H1 (cell line): ENCODE data around the gene CUL4A. TPM values are rescaled to one million over a fixed set of nuclear protein-coding genes. Genes with fewer than 3 reads are reported as not detected.

ENCODE experiments used
- CHD2 ChIP-seq: IDR thresholded peaks from 2 replicates; pipeline ENCODE4 v1.6.1; 2012; ENCODE audit warnings: low read length, improper control_type of control experiment
- EZH2 ChIP-seq: fragments of 200-600 bp; sonication (generic); IDR thresholded peaks from 2 replicates; pipeline ENCODE4 v1.7.1; 2012; ENCODE audit warnings: low read depth, mild to moderate bottlenecking, moderate library complexity, low read length, inconsistent platforms; ENCODE audit not compliant: severe bottlenecking
- polyA plus RNA-seq, 7 experiments: library from polyadenylated mRNA; depleted of rRNA in 3 of 7; stranded (reverse) in 5 of 7; unstranded in 2 of 7; fragments of >200 nt in 5 of 7; fragments of 200-250 nt in 2 of 7; gene quantifications; 1 replicate in 5 of 7; 2 replicates in 1 of 7; 4 replicates in 1 of 7; pipeline versions ENCODE4 v1.2.1 to v1.2.3, GENCODE V29; 2011 to 2013; ENCODE audit warnings: missing spikeins in 2 of 7, mixed read lengths in 2 of 7
- total RNA-seq: library from RNA; stranded (reverse); fragmentation: NEBNext Ultra II Directional; extraction: Animal tissue kit (Norgen Biotek cat#: 25700); gene quantifications from 2 replicates; pipeline ENCODE4 v1.2.1, GENCODE V29; 2021
- TF ChIP-seq, protein P1 (sequence below): fragments of 300-600 bp; sonication (generic); IDR thresholded peaks from 2 replicates; pipeline ENCODE4 v1.7.1; 2012; ENCODE audit warnings: low read length, moderate library complexity, mild to moderate bottlenecking, inconsistent platforms; ENCODE audit not compliant: insufficient replicate concordance

Gene CUL4A
- total and polyA plus RNA-seq, 2 of the 8 experiments (the other 6 are each of a cell fraction or from before 2014, with no cell fraction given) = 54.7 to 101 TPM

DNA sequence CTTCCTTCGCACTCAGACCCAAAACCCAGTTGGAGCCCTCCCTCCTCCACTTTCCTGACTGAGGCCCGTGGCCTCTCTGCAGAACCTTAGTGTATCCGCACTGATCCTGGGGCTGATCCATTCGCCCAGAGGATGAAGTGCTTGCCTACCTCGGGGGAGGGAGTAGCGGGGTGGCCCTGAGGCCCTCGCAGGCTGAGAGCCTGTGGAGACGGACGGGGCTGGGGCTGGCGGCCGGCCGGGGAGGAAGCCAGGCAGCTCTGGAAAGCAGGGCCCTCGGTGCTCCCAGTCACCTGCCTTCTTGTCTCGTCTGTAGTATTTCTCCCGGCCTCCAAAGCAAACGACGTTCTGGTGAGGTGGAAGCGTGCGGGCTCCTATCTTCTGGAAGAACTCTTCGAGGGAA, 49.7 kb upstream of the CUL4A start (continued):
- TF ChIP-seq, protein P1, sequence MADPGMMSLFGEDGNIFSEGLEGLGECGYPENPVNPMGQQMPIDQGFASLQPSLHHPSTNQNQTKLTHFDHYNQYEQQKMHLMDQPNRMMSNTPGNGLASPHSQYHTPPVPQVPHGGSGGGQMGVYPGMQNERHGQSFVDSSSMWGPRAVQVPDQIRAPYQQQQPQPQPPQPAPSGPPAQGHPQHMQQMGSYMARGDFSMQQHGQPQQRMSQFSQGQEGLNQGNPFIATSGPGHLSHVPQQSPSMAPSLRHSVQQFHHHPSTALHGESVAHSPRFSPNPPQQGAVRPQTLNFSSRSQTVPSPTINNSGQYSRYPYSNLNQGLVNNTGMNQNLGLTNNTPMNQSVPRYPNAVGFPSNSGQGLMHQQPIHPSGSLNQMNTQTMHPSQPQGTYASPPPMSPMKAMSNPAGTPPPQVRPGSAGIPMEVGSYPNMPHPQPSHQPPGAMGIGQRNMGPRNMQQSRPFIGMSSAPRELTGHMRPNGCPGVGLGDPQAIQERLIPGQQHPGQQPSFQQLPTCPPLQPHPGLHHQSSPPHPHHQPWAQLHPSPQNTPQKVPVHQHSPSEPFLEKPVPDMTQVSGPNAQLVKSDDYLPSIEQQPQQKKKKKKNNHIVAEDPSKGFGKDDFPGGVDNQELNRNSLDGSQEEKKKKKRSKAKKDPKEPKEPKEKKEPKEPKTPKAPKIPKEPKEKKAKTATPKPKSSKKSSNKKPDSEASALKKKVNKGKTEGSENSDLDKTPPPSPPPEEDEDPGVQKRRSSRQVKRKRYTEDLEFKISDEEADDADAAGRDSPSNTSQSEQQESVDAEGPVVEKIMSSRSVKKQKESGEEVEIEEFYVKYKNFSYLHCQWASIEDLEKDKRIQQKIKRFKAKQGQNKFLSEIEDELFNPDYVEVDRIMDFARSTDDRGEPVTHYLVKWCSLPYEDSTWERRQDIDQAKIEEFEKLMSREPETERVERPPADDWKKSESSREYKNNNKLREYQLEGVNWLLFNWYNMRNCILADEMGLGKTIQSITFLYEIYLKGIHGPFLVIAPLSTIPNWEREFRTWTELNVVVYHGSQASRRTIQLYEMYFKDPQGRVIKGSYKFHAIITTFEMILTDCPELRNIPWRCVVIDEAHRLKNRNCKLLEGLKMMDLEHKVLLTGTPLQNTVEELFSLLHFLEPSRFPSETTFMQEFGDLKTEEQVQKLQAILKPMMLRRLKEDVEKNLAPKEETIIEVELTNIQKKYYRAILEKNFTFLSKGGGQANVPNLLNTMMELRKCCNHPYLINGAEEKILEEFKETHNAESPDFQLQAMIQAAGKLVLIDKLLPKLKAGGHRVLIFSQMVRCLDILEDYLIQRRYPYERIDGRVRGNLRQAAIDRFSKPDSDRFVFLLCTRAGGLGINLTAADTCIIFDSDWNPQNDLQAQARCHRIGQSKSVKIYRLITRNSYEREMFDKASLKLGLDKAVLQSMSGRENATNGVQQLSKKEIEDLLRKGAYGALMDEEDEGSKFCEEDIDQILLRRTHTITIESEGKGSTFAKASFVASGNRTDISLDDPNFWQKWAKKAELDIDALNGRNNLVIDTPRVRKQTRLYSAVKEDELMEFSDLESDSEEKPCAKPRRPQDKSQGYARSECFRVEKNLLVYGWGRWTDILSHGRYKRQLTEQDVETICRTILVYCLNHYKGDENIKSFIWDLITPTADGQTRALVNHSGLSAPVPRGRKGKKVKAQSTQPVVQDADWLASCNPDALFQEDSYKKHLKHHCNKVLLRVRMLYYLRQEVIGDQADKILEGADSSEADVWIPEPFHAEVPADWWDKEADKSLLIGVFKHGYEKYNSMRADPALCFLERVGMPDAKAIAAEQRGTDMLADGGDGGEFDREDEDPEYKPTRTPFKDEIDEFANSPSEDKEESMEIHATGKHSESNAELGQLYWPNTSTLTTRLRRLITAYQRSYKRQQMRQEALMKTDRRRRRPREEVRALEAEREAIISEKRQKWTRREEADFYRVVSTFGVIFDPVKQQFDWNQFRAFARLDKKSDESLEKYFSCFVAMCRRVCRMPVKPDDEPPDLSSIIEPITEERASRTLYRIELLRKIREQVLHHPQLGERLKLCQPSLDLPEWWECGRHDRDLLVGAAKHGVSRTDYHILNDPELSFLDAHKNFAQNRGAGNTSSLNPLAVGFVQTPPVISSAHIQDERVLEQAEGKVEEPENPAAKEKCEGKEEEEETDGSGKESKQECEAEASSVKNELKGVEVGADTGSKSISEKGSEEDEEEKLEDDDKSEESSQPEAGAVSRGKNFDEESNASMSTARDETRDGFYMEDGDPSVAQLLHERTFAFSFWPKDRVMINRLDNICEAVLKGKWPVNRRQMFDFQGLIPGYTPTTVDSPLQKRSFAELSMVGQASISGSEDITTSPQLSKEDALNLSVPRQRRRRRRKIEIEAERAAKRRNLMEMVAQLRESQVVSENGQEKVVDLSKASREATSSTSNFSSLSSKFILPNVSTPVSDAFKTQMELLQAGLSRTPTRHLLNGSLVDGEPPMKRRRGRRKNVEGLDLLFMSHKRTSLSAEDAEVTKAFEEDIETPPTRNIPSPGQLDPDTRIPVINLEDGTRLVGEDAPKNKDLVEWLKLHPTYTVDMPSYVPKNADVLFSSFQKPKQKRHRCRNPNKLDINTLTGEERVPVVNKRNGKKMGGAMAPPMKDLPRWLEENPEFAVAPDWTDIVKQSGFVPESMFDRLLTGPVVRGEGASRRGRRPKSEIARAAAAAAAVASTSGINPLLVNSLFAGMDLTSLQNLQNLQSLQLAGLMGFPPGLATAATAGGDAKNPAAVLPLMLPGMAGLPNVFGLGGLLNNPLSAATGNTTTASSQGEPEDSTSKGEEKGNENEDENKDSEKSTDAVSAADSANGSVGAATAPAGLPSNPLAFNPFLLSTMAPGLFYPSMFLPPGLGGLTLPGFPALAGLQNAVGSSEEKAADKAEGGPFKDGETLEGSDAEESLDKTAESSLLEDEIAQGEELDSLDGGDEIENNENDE = no peak
- TF ChIP-seq EZH2 = no peak
- TF ChIP-seq CHD2 = no peak
